HG03159 (cell line): ENCODE data around the gene NCAPD3.

ENCODE experiments used
- ATAC-seq: cut with Tn5 transposase; IDR thresholded peaks from one replicate; pipeline ENCODE4 v1.9.1; 2021; ENCODE audit warnings: mild to moderate bottlenecking, moderate library complexity; ENCODE audit not compliant: unreplicated experiment

Gene NCAPD3

DNA sequence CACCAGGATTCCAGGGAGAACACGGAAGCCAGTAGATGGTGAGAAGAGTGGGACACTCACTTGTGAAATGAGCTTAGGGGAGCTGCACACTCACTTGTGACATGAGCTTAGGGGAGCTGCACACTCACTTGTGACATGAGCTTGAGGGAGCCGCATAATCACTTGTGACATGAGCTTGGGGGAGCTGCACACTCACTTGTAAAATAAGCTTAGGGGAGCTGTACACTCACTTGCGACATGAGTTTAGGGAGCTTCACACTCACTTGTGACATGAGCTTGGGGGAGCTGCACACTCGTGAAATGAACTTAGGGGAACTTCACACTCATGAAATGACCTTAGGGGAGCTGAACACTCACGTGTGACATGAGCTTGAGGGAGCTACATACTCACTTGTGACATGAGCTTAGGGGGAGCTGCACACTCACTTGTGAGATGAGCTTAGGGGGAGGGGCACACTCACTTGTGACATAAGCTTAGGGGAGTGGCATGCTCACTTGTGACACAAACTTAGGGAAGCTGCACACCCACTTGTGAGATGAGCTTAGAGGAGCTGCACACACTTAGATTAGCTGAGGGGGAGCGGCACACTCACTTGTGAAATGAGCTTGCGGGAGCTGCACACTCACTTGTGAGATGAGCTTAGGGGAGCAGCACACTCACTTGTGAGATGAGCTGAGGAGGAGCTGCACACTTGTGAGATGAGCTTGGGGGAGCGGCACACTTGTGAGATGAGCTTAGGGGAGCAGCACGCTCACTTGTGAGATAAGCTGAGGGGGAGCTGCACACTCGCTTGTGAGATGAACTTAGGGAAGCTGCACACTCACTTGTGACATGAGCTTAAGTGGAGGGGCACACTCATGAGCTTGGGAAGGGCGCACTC is 59.0 kb downstream of the NCAPD3 start:
- ATAC-seq, result no peak

GRCh38 chr11:134159652-134160051 is 64.1 kb downstream of the NCAPD3 start:
- no peak for ATAC-seq

DNA sequence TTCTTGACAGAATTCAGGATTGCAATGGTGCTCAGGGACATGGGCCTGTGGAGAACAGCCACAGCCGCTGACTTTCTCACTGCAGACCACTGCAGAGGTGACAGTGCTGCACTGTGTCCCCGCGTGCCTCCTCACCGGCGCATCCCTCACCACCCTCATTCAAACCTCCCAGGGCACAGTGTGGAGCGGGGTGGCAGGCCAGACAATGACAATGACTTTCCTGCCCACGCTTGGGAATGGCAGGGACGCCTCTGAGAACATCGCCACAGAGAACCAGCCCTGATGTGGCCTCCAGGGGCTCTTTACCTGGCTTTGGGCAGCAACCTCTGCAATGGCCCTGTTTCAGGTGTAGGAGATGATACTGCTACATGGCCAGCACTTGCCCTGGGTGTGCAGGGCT is 65.7 kb downstream of the NCAPD3 start:
- ATAC-seq, result no peak

DNA sequence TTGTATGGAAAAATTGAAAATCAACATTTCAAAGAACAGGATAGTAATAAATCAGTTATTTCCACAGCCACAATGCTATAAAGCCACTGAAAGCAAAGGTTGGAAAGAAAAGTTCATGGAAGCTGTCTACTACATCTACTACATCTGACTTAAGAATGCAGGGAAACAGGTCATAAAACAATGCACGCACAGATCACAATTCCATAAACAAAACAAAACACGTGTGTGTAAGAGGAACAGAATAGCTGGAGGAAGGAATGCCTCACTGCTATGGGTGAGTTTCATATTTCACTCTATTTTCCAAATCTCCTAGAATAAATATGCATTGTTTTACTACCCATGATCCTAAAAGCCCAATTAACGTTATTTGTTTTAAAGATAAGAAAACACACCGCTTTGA is 66.3 kb downstream of the NCAPD3 start:
- ATAC-seq, result no peak

GRCh38 chr11:134155946-134156865 is 67.6 kb downstream of the NCAPD3 start:
- no peak for ATAC-seq

DNA sequence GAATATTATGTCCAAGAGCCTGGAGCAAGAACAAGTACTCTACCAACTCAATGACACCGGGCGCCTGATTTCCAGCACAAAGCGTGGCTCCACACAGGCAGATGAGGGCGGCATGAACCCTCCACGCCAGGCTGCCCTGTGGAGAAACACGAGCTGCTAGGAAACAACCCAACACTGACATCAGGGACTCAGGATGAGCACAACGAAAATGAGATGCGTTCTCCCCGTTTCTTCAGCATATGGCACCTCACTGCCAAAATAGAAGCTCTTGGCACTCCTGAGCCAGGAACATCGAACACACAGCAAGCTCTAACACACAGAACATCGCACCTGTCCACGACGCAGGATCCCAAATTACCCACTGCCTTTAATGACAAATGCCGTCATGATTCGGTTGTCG is 68.3 kb downstream of the NCAPD3 start:
- no peak for ATAC-seq

GRCh38 chr11:134154441-134154840 is 69.3 kb downstream of the NCAPD3 start:
- no peak for ATAC-seq

GRCh38 chr11:134153147-134153905 is 70.4 kb downstream of the NCAPD3 start:
- ATAC-seq, result no peak

DNA sequence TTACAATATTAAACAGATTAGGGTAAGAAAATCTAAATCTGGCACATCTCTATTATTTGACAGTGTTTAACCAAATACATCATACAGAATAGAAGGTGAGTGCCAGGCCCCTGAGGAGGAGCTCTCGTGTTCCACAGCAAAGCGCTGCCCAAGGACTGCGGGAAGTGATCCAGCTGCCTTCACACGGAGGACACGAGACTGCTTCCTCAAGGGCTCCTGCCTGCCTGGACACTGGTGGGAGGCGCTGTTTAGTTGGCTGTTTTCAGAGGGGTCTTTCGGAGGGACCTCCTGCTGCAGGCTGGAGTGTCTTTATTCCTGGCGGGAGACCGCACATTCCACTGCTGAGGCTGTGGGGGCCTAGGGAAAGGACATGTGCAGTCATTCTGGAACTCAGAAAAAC is 71.1 kb downstream of the NCAPD3 start:
- ATAC-seq, result no peak

- no peak for ATAC-seq
Measured at GRCh38 chr11:134151083-134151747, 72.6 kb downstream of the NCAPD3 start.

- no peak for ATAC-seq
Measured at GRCh38 chr11:134150195-134150903, 73.4 kb downstream of the NCAPD3 start.

DNA sequence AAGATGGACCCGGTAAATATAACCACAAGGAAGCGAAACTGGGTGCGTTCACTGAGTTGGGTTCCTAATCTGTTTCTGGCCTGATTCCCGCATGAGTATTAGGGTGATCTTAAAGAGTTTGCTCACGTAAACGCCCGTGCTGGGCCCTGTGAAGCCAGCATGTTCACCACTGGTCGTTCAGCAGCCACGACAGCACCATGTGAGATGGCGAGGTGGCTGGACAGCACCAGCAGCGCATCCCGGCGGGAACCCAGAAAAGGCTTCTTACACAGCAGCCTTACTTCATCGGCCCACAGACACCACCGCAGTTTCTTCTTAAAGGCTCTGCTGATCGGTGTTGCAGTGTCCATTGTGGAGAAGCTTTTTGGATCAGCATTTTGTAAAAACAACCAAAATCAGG is 74.4 kb downstream of the NCAPD3 start:
- ATAC-seq, result no peak

GRCh38 chr11:134146598-134146997 is 77.2 kb downstream of the NCAPD3 start:
- no peak for ATAC-seq

GRCh38 chr11:134145715-134146114 is 78.1 kb downstream of the NCAPD3 start:
- ATAC-seq, result no peak

DNA sequence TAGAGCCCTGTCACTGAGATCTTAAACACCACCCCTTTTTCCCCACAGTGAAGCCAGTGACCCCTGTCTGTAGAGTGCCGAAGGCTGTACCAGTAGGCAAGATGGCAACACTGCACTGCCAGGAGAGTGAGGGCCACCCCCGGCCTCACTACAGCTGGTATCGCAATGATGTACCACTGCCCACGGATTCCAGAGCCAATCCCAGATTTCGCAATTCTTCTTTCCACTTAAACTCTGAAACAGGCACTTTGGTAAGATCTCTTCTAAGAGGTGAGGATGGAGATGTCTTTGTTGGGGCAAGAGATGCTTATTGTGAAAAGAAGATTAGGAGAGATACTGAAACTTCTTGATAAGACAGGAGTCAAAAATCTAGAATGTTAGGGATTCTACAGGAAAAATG is 79.0 kb downstream of the NCAPD3 start:
- ATAC-seq, result no peak

DNA sequence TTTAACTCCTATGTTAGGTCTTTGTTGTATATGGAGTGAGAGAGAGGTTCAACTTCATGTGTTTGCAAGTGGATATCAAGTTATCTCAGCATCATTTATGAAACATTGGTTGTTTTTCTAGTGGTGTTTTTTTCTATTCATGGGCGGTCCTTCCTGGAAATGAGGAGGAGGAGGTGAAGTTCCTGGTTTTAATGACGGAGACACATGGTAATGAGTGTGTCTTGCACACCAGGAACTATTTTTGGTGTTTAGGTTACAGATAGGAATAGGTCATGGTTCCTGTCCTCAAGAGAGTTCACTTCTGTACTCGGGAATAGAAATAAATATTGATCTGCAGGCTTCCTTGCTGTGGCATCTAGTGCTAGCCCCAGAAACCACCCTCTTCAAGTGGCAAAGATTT is 80.0 kb downstream of the NCAPD3 start:
- no peak for ATAC-seq

- ATAC-seq, result no peak
Measured at GRCh38 chr11:134142536-134142935, 81.2 kb downstream of the NCAPD3 start.

GRCh38 chr11:134140961-134141490 is 82.7 kb downstream of the NCAPD3 start:
- no peak for ATAC-seq

- ATAC-seq, result peak; percentile 80
Measured at GRCh38 chr11:134139873-134140331, 83.9 kb downstream of the NCAPD3 start.
